Mammary epithelial cell (primary cell): ENCODE results near the gene TNFRSF1A.

Experiments
- EZH2 ChIP-seq: IDR thresholded peaks from 2 replicates; pipeline ENCODE4 v1.6.1; 2012; ENCODE audit warnings: low read length, inconsistent platforms, borderline replicate concordance
- TF ChIP-seq, protein P1 (sequence below), 2 donors: IDR thresholded peaks in 1 of 2; conservative IDR thresholded peaks in 1 of 2; 2 replicates each; pipeline ENCODE4 v1.5.1; 2011 to 2012; ENCODE audit warnings: inconsistent platforms in 2 of 2, low read length in 2 of 2, mild to moderate bottlenecking in 2 of 2, control low read depth in 1 of 2, low read depth in 1 of 2; ENCODE audit not compliant: insufficient read depth in 1 of 2; ENCODE audit errors: extremely low read depth in 1 of 2

DNA sequence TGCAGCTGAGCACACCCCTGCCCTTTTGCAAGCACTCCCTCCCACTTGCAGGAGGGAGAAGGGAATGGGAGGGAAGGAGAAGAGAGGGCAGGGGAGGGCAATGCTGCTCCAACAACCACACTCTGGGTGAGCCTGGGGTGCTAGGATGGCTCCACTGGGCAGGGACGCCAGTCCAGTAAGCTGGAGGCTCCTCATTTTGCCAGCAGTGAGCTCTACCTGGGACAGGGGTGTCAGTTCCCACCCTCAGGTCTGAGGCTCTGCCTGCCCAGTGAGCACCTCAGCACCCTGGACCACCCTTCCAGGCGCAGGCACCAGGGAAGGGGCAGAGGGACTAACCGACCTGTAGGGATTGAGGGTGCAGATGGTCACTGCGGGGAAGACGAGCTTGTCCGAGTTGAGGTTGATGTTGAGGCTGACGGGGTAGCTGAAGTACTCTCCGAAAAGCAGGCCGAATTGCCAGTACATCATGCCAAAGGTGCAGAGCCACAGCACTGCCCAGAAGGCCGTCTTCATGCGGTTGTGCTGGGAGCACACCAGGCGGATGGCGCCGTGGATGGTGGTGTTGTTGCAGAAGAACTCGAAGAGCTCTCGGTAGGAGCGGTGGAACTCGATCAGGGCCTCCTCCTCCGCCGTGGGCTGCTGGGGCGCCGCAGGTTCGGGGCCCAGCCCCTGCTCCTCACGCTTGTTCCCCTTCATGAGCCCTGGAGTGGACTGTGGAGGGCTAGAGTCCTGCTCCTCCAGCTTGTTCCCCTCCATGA, 32.3 kb upstream of the TNFRSF1A start:
- no peak for TF ChIP-seq EZH2
- TF ChIP-seq, protein P1, sequence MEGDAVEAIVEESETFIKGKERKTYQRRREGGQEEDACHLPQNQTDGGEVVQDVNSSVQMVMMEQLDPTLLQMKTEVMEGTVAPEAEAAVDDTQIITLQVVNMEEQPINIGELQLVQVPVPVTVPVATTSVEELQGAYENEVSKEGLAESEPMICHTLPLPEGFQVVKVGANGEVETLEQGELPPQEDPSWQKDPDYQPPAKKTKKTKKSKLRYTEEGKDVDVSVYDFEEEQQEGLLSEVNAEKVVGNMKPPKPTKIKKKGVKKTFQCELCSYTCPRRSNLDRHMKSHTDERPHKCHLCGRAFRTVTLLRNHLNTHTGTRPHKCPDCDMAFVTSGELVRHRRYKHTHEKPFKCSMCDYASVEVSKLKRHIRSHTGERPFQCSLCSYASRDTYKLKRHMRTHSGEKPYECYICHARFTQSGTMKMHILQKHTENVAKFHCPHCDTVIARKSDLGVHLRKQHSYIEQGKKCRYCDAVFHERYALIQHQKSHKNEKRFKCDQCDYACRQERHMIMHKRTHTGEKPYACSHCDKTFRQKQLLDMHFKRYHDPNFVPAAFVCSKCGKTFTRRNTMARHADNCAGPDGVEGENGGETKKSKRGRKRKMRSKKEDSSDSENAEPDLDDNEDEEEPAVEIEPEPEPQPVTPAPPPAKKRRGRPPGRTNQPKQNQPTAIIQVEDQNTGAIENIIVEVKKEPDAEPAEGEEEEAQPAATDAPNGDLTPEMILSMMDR (conservative IDR thresholded peaks at IDR 0.05 in 1 of 2, IDR thresholded peaks at IDR 0.05 in 1 of 2; ENCODE audit: extremely low read depth in 1 of 2, insufficient read depth in 1 of 2, low read depth in 1 of 2, low read length in 2 of 2): no peak
